Vagina (tissue), 2 donors: Measurements from ENCODE around the gene HOXA10.

Experiments used
- POLR2A ChIP-seq, 2 donors: fragments of 450-650 bp; IDR thresholded peaks; one replicate each; pipeline ENCODE4 v1.6.1; 2017; ENCODE audit warnings: antibody characterized with exemption in 2 of 2, mild to moderate bottlenecking in 2 of 2, moderate library complexity in 2 of 2
- TF ChIP-seq, protein P1 (sequence below), 3 experiments: fragments of 450-650 bp in 2 of 3; fragments of 200-600 bp in 1 of 3; sonication (generic) in 1 of 3; IDR thresholded peaks; one replicate each; pipeline ENCODE4 v1.5.1; 2017 to 2019; ENCODE audit warnings: antibody characterized with exemption in 3 of 3, mild to moderate bottlenecking in 2 of 3, moderate library complexity in 2 of 3

DNA sequence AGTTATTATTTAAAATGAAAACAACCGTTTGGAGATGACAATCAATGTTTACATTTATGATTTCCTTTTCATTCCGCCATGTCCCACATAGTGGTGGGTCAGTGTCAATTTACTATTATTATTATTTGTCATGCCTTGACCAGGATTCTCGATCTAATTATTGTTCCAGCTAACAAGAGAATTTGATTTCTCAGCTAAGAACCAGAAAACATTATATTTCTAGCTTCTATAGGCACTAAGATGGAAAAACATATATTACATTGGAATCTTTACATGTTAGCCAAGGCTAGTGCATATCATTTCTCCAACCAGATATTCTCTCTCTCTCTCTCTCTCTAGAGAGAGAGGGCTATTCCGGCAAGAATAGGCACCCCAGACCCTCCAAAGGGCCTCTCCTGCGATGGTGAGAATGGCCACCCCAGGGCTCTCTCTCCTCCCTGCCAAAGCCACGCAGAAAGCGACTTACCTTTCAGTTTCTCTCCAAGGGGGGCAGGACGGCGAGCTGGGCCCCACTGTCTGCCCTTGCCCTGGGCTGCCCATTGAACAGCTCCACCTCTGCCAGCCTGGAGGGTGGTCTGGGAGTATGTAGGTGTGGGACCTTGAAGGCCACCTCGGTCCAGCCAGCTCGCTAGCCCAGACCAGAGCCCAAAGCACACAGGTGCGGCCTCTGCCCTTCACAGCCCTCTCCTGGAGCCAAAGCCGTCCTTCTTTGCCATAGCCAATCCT lies 24.1 kb downstream of the HOXA10 start:
- TF ChIP-seq, protein P1, sequence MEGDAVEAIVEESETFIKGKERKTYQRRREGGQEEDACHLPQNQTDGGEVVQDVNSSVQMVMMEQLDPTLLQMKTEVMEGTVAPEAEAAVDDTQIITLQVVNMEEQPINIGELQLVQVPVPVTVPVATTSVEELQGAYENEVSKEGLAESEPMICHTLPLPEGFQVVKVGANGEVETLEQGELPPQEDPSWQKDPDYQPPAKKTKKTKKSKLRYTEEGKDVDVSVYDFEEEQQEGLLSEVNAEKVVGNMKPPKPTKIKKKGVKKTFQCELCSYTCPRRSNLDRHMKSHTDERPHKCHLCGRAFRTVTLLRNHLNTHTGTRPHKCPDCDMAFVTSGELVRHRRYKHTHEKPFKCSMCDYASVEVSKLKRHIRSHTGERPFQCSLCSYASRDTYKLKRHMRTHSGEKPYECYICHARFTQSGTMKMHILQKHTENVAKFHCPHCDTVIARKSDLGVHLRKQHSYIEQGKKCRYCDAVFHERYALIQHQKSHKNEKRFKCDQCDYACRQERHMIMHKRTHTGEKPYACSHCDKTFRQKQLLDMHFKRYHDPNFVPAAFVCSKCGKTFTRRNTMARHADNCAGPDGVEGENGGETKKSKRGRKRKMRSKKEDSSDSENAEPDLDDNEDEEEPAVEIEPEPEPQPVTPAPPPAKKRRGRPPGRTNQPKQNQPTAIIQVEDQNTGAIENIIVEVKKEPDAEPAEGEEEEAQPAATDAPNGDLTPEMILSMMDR (IDR thresholded peaks at IDR 0.05) = no peak
- TF ChIP-seq POLR2A (IDR thresholded peaks at IDR 0.05) = no peak
